B cell (primary cell): ENCODE measurements around the gene LRBA. TPM values are rescaled to one million over a fixed set of nuclear protein-coding genes. Genes with fewer than 3 reads are reported as not detected.
"Not testable (repeated sequence)": the region's sequence is repeated elsewhere in the genome, so short reads cannot be mapped to it uniquely, and the experiment has no call there.

Source experiments
- ATAC-seq: fragments of 200-7000 bp; cut with Tn5 transposase; one replicate; pipeline ENCODE4 v1.10.0; 2021; ENCODE audit warnings: low read depth, mild to moderate bottlenecking, moderate number of reproducible peaks, moderate library complexity
- CTCF ChIA-PET: fragments of 350-600 bp; sonication (Branson Sonifier 250); formaldehyde crosslinking; loops from one replicate; lab custom pipeline; 2021; ENCODE audit warnings: antibody characterized with exemption, inconsistent platforms; lab: Charles Lee
- POLR2A ChIA-PET: fragments of 350-600 bp; sonication (Branson Sonifier 250); formaldehyde crosslinking; loops from one replicate; lab custom pipeline; 2021; ENCODE audit warnings: antibody characterized with exemption; lab: Charles Lee
- DNase-seq: peaks from one replicate; pipeline ENCODE4 v3.0.0; 2013
- H2AFZ ChIP-seq: 2 replicates; pipeline ENCODE4 v1.6.1; 2012; ENCODE audit warnings: mild to moderate bottlenecking, low read depth, low read length; ENCODE audit not compliant: insufficient read depth, poor library complexity, severe bottlenecking
- H3K27ac ChIP-seq, 2 donors: 1 replicate in 1 of 2; 2 replicates in 1 of 2; pipeline ENCODE4 v1.5.1; 2012 to 2013; ENCODE audit warnings: low read length in 2 of 2, mild to moderate bottlenecking in 2 of 2, moderate library complexity in 1 of 2
- H3K27me3 ChIP-seq, 4 experiments: fragments of 200-600 bp in 1 of 4; sonication (generic) in 1 of 4; replicated peaks in 1 of 4; 1 replicate in 2 of 4; 2 replicates in 2 of 4; pipeline versions ENCODE4 v1.6.1 to v1.7.0; 2013 to 2016; ENCODE audit warnings: low read length in 3 of 4, mild to moderate bottlenecking in 2 of 4, mixed read lengths in 1 of 4, moderate library complexity in 1 of 4; ENCODE audit not compliant: insufficient read depth in 4 of 4, control insufficient read depth in 3 of 4; ENCODE audit errors: control extremely low read depth in 1 of 4
- H3K36me3 ChIP-seq, 2 experiments: replicated peaks in 1 of 2; 1 replicate in 1 of 2; 2 replicates in 1 of 2; pipeline versions ENCODE4 v1.6.1 to v1.7.1; 2013; ENCODE audit warnings: low read length in 1 of 2; ENCODE audit not compliant: insufficient read depth in 2 of 2, control insufficient read depth in 1 of 2; ENCODE audit errors: control extremely low read depth in 1 of 2, extremely low read depth in 1 of 2
- H3K4me1 ChIP-seq, 2 donors: fragments of 200-600 bp in 1 of 2; sonication (generic) in 1 of 2; 1 replicate in 1 of 2; 2 replicates in 1 of 2; pipeline versions ENCODE4 v1.5.1 to v1.6.1; 2013 to 2017; ENCODE audit warnings: low read length in 2 of 2; ENCODE audit not compliant: control insufficient read depth in 2 of 2, insufficient read depth in 2 of 2
- H3K4me2 ChIP-seq: replicated peaks from 2 replicates; pipeline ENCODE3; 2012; ENCODE audit warnings: mild to moderate bottlenecking, low read depth, low read length; ENCODE audit not compliant: poor library complexity, severe bottlenecking
- H3K4me3 ChIP-seq, 5 experiments: fragments of 200-600 bp in 1 of 5; sonication (generic) in 1 of 5; 1 replicate in 3 of 5; 2 replicates in 2 of 5; pipeline versions ENCODE4 v1.5.1 to v1.7.0; 2011 to 2016; ENCODE audit warnings: low read length in 4 of 5, mild to moderate bottlenecking in 4 of 5, low read depth in 2 of 5, control low read depth in 1 of 5, moderate library complexity in 1 of 5; ENCODE audit not compliant: insufficient read depth in 1 of 5; ENCODE audit errors: control extremely low read depth in 1 of 5, extremely low read depth in 1 of 5
- H3K79me2 ChIP-seq: fragments of 200-600 bp; sonication (generic); one replicate; pipeline ENCODE4 v1.6.0; 2016; ENCODE audit warnings: low read length; ENCODE audit not compliant: control insufficient read depth, insufficient read depth
- H3K9ac ChIP-seq: fragments of 200-600 bp; sonication (generic); 2 replicates; pipeline ENCODE4 v1.6.1; 2017; ENCODE audit warnings: mild to moderate bottlenecking, low read length, moderate library complexity
- H3K9me3 ChIP-seq, 3 donors: one replicate each; pipeline versions ENCODE4 v1.6.1 to v1.7.1; 2013; ENCODE audit warnings: low read length in 2 of 3; ENCODE audit not compliant: control insufficient read depth in 2 of 3, insufficient read depth in 1 of 3; ENCODE audit errors: control extremely low read depth in 1 of 3
- H4K20me1 ChIP-seq: 2 replicates; pipeline ENCODE4 v1.6.0; 2012; ENCODE audit warnings: mild to moderate bottlenecking, low read length; ENCODE audit not compliant: insufficient read depth, control insufficient read depth, poor library complexity, severe bottlenecking
- H3K27ac Mint-ChIP-seq: one replicate; pipeline ENCODE4 v1.8.0; 2021; ENCODE audit warnings: mixed read lengths
- H3K27me3 Mint-ChIP-seq: one replicate; pipeline ENCODE4 v1.8.0; 2021; ENCODE audit warnings: mixed read lengths
- H3K4me1 Mint-ChIP-seq: one replicate; pipeline ENCODE4 v1.8.0; 2021; ENCODE audit warnings: mixed read lengths
- H3K4me3 Mint-ChIP-seq: one replicate; pipeline ENCODE4 v1.8.0; 2021; ENCODE audit warnings: mixed read lengths
- H3K9me3 Mint-ChIP-seq: one replicate; pipeline ENCODE4 v1.8.0; 2022; ENCODE audit warnings: mixed read lengths; ENCODE audit not compliant: insufficient read depth
- CTCF ChIP-seq: fragments of 200-600 bp; IDR thresholded peaks from one replicate; pipeline ENCODE4 v1.8.0; 2022; ENCODE audit warnings: antibody characterized with exemption, mild to moderate bottlenecking
- EZH2 ChIP-seq: IDR thresholded peaks from 2 replicates; pipeline ENCODE4 v1.6.1; 2012; ENCODE audit warnings: borderline replicate concordance, low read depth, mild to moderate bottlenecking, moderate library complexity, low read length; ENCODE audit not compliant: insufficient read depth, poor library complexity, severe bottlenecking
- WGBS: methylation state at CpG from one replicate; pipeline ENCODE4 v1.1.5; 2013; ENCODE audit warnings: missing lambda C conversion rate; ENCODE audit not compliant: insufficient coverage; 5-methylcytosine and 5-hydroxymethylcytosine counted together
- intact Hi-C: fragments of 100-400 bp; cut with micrococcal nuclease; formaldehyde crosslinking; loops from one replicate; pipeline ENCODE4 v1.10.0; 2022
- polyA plus RNA-seq: library from polyadenylated mRNA; depleted of rRNA; stranded (reverse); fragments of >200 nt; gene quantifications from 2 replicates; pipeline ENCODE4 v1.2.3, GENCODE V29; 2012
- total RNA-seq, 2 donors: library from RNA; stranded (reverse); fragments of 120-200 nt in 1 of 2; gene quantifications; 1 replicate in 1 of 2; 2 replicates in 1 of 2; pipeline versions ENCODE4 v1.2.3 to v1.2.4, GENCODE V29; 2013 to 2022

LRBA gene
- total and polyA plus RNA-seq, 2 donors (not counting 1 experiment from before 2014, with no cell fraction given), result 17.5 to 86.7 TPM

GRCh38 chr4:150540959-150541360 is 474.1 kb downstream of the LRBA start:
- Histone ChIP-seq H3K4me2 (no peak overlapping the region), H3K27ac (no peak overlapping the region), H2AFZ (no peak overlapping the region), H3K9ac (no peak overlapping the region), H3K79me2 (no peaks in the 10 kb centered on the region), H4K20me1 (no peaks in the 10 kb centered on the region), H3K9me3 (no peaks in the 10 kb centered on the region), H3K36me3 (peaks cover 0 to 2% of the 10 kb centered on the region in 2 experiments), H3K27me3 (no peaks in the 10 kb centered on the region), H3K4me1 (no peaks in the 10 kb centered on the region), H3K4me3 (no peak overlapping the region)
- POLR2A ChIA-PET, result no interaction called here
- CTCF ChIA-PET, result no interaction called here
- intact Hi-C loops, result no loop called here
- ATAC-seq (no peak), DNase-seq (no peak)
- Mint-ChIP-seq H3K27me3 (no peaks in the 10 kb centered on the region), H3K4me3 (no peak overlapping the region), H3K4me1 (no peaks in the 10 kb centered on the region), H3K27ac (no peak overlapping the region), H3K9me3 (no peaks in the 10 kb centered on the region)
- TF ChIP-seq EZH2 (no peak), CTCF (no peak)
- no CpG with 5 or more reads among the region's 3 CpGs for WGBS

- CTCF ChIA-PET, result no interaction called here
- no peak overlapping the region for H3K4me3 ChIP-seq
- H3K4me2 ChIP-seq, result no peak overlapping the region
- H3K79me2 ChIP-seq, result no peaks in the 10 kb centered on the region
- Mint-ChIP-seq H3K4me1 (no peaks in the 10 kb centered on the region), H3K27me3 (no peaks in the 10 kb centered on the region), H3K9me3 (no peaks in the 10 kb centered on the region), H3K27ac (no peak overlapping the region), H3K4me3 (no peak overlapping the region)
- TF ChIP-seq CTCF (no peak), EZH2 (no peak)
- no peaks in the 10 kb centered on the region for H3K4me1 ChIP-seq
- no peaks in the 10 kb centered on the region for H3K9me3 ChIP-seq
- intact Hi-C loops, result no loop called here
- H3K27me3 ChIP-seq, result no peaks in the 10 kb centered on the region
- no peak overlapping the region for H2AFZ ChIP-seq
- POLR2A ChIA-PET, result no interaction called here
- no peak overlapping the region for H3K9ac ChIP-seq
- no peak for DNase-seq
- no peaks in the 10 kb centered on the region for H4K20me1 ChIP-seq
- no peak for ATAC-seq
- peaks cover 0 to 2% of the 10 kb centered on the region in 2 experiments for H3K36me3 ChIP-seq
- no peak overlapping the region for H3K27ac ChIP-seq
These were observed 474.5 kb downstream of the LRBA start for GRCh38 chr4:150540536-150540935.

GRCh38 chr4:150537911-150538310 is 477.2 kb downstream of the LRBA start:
- CTCF ChIA-PET, H3K4me2 ChIP-seq, H3K27ac ChIP-seq, H3K4me1 Mint-ChIP-seq, H3K27me3 ChIP-seq, H3K27ac Mint-ChIP-seq, intact Hi-C loops, H3K9me3 ChIP-seq, H3K79me2 ChIP-seq, H3K4me1 ChIP-seq, H2AFZ ChIP-seq, H3K9me3 Mint-ChIP-seq, H3K4me3 ChIP-seq, DNase-seq, POLR2A ChIA-PET, H4K20me1 ChIP-seq, H3K9ac ChIP-seq, H3K36me3 ChIP-seq, H3K4me3 Mint-ChIP-seq, H3K27me3 Mint-ChIP-seq, ATAC-seq: not testable (repeated sequence)
- no CpG with 5 or more reads among the region's 3 CpGs for WGBS
